ENCODE measurements around the gene VPS13A. TPM values are rescaled to one million over a fixed set of nuclear protein-coding genes. Genes with fewer than 3 reads are reported as not detected.

The VPS13A gene
- total and polyA plus RNA-seq, 9 of the 15 experiments (the other 6 are each of a cell fraction or from before 2014, with no cell fraction given): 5.6 to 29.9 (median 14.7) TPM

DNA sequence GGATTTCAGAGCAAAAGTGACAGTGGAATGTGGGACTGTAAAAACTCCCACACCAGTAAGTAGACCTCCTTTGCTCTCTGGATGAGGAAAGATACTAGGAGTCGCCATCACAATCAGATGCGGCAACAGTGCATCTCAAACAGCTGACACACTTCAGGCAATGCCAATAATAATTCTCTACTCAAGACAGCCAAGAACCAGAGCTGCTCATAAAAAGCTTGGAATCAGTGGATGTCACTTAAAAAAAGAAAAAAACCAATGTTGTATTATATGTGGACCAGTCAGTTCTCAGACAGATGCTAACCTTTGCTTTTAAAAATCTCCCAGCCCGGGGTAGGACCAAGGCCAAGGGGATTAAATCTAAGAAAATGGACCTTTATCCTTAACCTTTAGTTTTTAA, 285.8 kb downstream of the VPS13A start (continued):
- TF ChIP-seq, protein P1, sequence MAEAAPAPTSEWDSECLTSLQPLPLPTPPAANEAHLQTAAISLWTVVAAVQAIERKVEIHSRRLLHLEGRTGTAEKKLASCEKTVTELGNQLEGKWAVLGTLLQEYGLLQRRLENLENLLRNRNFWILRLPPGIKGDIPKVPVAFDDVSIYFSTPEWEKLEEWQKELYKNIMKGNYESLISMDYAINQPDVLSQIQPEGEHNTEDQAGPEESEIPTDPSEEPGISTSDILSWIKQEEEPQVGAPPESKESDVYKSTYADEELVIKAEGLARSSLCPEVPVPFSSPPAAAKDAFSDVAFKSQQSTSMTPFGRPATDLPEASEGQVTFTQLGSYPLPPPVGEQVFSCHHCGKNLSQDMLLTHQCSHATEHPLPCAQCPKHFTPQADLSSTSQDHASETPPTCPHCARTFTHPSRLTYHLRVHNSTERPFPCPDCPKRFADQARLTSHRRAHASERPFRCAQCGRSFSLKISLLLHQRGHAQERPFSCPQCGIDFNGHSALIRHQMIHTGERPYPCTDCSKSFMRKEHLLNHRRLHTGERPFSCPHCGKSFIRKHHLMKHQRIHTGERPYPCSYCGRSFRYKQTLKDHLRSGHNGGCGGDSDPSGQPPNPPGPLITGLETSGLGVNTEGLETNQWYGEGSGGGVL (CRISPR knock-in tag; IDR thresholded peaks at IDR 0.05): no peak
- TF ChIP-seq GTF2A2 (tag; IDR thresholded peaks at IDR 0.05) (no peak), XRCC5 (IDR thresholded peaks at IDR 0.05; ENCODE audit: low read depth, low read length) (no peak), TAF1 (IDR thresholded peaks at IDR 0.05; ENCODE audit: control insufficient read depth, extremely low read depth, insufficient read depth, low read length, severe bottlenecking) (no peak), ZSCAN32 (CRISPR knock-in tag; IDR thresholded peaks at IDR 0.05) (no peak)
- TF ChIP-seq, protein P2, sequence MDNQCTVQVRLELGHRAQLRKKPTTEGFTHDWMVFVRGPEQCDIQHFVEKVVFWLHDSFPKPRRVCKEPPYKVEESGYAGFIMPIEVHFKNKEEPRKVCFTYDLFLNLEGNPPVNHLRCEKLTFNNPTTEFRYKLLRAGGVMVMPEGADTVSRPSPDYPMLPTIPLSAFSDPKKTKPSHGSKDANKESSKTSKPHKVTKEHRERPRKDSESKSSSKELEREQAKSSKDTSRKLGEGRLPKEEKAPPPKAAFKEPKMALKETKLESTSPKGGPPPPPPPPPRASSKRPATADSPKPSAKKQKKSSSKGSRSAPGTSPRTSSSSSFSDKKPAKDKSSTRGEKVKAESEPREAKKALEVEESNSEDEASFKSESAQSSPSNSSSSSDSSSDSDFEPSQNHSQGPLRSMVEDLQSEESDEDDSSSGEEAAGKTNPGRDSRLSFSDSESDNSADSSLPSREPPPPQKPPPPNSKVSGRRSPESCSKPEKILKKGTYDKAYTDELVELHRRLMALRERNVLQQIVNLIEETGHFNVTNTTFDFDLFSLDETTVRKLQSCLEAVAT (IDR thresholded peaks at IDR 0.05): no peak

DNA sequence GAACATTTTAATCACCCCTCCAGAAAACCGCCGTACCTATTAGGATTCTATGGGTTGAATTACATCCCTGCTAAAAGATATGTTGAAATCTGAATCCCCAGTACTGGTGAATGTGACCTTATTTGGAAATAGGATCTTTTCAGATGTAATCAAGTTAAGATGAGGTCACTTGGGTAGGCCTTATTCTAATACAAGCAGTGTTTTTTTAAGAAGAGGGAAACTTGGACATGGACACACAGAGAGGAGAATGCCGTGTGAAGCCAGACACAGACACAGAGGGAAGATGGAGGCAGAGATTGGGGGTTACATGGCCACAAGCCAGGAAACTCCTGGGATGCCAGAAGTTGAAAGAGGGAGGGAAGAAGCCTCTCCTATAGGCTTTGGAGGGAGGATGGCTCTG, 287.3 kb downstream of the VPS13A start:
- no peak for FAIRE-seq
- no TSS peak for BruUV-seq (replicated peaks)

More for the DNA sequence above, 287.3 kb downstream of the VPS13A start:
- in situ Hi-C loops (cut with MboI): no loop called here
- Histone ChIP-seq H3K4me1 (replicated peaks in 1 of 2; ENCODE audit: control insufficient read depth in 2 of 2, insufficient read depth in 2 of 2, low read length in 2 of 2) (no peaks in the 10 kb centered on the region), H4K20me1 (replicated peaks; ENCODE audit: control insufficient read depth, insufficient read depth, low read length) (no peaks in the 10 kb centered on the region), H3K9ac (ENCODE audit: insufficient read depth in 1 of 2, low read depth in 2 of 2, low read length in 2 of 2) (no peak overlapping the region), H3K9me3 (replicated peaks; ENCODE audit: control insufficient read depth, insufficient read depth, low read depth, low read length) (no peaks in the 10 kb centered on the region), H3K4me3 (no peak overlapping the region), H3K79me2 (ENCODE audit: control insufficient read depth, insufficient read depth, low read length) (no peaks in the 10 kb centered on the region), H3K27me3 (ENCODE audit: control insufficient read depth in 2 of 2, insufficient read depth in 2 of 2, low read length in 2 of 2) (peaks cover 0 to 11% of the 10 kb centered on the region in 2 experiments; a peak in 2 of 5 replicates), H2AFZ (ENCODE audit: low read depth, low read length) (no peak overlapping the region), H3K9me1 (ENCODE audit: control insufficient read depth, insufficient read depth, low read length) (no peaks in the 10 kb centered on the region), H3K27ac (ENCODE audit: extremely low read depth, low read depth, low read length) (no peak overlapping the region), H3K36me3 (ENCODE audit: control insufficient read depth, insufficient read depth, low read length) (no peaks in the 10 kb centered on the region), H3K4me2 (ENCODE audit: insufficient read depth, low read length) (no peak overlapping the region)
- 2% methylated on average over 3 of the region's 3 CpGs for WGBS (ENCODE audit: insufficient coverage, low coverage, missing lambda C conversion rate)
- DNase-seq (ENCODE audit: extremely low read depth in 1 of 4, low spot score in 3 of 4): no peak
- CTCF ChIA-PET (ENCODE audit: low intra/inter-chr PET ratio): no interaction called here
- ATAC-seq: no peak
- intact Hi-C loops (cut with micrococcal nuclease): no loop called here
- TF ChIP-seq RB1 (IDR thresholded peaks at IDR 0.05; ENCODE audit: low read depth) (no peak), ZNF445 (CRISPR knock-in tag; IDR thresholded peaks at IDR 0.05; ENCODE audit: low read depth) (no peak), DMBX1 (CRISPR knock-in tag; IDR thresholded peaks at IDR 0.05; ENCODE audit: borderline replicate concordance) (no peak)
- TF ChIP-seq, protein P3, sequence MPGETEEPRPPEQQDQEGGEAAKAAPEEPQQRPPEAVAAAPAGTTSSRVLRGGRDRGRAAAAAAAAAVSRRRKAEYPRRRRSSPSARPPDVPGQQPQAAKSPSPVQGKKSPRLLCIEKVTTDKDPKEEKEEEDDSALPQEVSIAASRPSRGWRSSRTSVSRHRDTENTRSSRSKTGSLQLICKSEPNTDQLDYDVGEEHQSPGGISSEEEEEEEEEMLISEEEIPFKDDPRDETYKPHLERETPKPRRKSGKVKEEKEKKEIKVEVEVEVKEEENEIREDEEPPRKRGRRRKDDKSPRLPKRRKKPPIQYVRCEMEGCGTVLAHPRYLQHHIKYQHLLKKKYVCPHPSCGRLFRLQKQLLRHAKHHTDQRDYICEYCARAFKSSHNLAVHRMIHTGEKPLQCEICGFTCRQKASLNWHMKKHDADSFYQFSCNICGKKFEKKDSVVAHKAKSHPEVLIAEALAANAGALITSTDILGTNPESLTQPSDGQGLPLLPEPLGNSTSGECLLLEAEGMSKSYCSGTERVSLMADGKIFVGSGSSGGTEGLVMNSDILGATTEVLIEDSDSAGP (CRISPR knock-in tag; IDR thresholded peaks at IDR 0.05): no peak
- TF ChIP-seq, protein P4, sequence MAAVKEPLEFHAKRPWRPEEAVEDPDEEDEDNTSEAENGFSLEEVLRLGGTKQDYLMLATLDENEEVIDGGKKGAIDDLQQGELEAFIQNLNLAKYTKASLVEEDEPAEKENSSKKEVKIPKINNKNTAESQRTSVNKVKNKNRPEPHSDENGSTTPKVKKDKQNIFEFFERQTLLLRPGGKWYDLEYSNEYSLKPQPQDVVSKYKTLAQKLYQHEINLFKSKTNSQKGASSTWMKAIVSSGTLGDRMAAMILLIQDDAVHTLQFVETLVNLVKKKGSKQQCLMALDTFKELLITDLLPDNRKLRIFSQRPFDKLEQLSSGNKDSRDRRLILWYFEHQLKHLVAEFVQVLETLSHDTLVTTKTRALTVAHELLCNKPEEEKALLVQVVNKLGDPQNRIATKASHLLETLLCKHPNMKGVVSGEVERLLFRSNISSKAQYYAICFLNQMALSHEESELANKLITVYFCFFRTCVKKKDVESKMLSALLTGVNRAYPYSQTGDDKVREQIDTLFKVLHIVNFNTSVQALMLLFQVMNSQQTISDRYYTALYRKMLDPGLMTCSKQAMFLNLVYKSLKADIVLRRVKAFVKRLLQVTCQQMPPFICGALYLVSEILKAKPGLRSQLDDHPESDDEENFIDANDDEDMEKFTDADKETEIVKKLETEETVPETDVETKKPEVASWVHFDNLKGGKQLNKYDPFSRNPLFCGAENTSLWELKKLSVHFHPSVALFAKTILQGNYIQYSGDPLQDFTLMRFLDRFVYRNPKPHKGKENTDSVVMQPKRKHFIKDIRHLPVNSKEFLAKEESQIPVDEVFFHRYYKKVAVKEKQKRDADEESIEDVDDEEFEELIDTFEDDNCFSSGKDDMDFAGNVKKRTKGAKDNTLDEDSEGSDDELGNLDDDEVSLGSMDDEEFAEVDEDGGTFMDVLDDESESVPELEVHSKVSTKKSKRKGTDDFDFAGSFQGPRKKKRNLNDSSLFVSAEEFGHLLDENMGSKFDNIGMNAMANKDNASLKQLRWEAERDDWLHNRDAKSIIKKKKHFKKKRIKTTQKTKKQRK (IDR thresholded peaks at IDR 0.05; ENCODE audit: borderline replicate concordance, low read depth, low read length): no peak
- POLR2A ChIA-PET: no interaction called here

Measured in K562 (cell line).